PC-9 (cell line): ENCODE measurements around the gene CDK13.

Experiments
- EZH2 ChIP-seq: fragments of 200-600 bp; sonication (generic); IDR thresholded peaks from 2 replicates; pipeline ENCODE4 v1.8.0; 2017; ENCODE audit warnings: antibody characterized with exemption, low read depth
- TF ChIP-seq, protein P1 (sequence below): fragments of 200-600 bp; sonication (generic); conservative IDR thresholded peaks from 2 replicates; pipeline ENCODE4 v1.6.1; 2017; ENCODE audit warnings: mixed run types, antibody characterized with exemption, mild to moderate bottlenecking, moderate library complexity

DNA sequence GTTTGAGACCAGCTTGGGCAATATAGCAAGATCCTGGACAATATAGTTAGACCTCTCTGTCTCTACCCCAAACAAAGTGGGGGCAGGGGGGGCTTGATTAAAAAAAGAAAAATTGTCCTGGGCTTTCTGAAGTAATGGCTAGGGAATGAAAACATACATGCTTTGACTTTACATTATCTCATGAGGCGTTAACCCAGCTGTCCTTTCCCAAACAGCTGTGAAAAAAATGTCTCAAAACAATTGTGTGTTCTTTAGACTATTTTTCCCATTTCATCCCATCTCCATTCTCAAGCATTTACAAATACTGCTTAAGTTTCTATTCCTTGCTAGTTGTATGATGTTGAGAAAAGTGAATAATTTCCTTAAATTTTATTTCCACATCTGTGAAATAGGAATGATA lies 27.0 kb upstream of the CDK13 start:
- TF ChIP-seq, protein P1, sequence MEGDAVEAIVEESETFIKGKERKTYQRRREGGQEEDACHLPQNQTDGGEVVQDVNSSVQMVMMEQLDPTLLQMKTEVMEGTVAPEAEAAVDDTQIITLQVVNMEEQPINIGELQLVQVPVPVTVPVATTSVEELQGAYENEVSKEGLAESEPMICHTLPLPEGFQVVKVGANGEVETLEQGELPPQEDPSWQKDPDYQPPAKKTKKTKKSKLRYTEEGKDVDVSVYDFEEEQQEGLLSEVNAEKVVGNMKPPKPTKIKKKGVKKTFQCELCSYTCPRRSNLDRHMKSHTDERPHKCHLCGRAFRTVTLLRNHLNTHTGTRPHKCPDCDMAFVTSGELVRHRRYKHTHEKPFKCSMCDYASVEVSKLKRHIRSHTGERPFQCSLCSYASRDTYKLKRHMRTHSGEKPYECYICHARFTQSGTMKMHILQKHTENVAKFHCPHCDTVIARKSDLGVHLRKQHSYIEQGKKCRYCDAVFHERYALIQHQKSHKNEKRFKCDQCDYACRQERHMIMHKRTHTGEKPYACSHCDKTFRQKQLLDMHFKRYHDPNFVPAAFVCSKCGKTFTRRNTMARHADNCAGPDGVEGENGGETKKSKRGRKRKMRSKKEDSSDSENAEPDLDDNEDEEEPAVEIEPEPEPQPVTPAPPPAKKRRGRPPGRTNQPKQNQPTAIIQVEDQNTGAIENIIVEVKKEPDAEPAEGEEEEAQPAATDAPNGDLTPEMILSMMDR, result no peak
- no peak for TF ChIP-seq EZH2
